Right lobe of liver (tissue), 4 donors: Measurements from ENCODE around the gene AP5S1.

Experiments used
- POLR2A ChIP-seq: fragments of 450-650 bp; IDR thresholded peaks from one replicate; pipeline ENCODE4 v1.6.1; 2017; ENCODE audit warnings: antibody characterized with exemption, mild to moderate bottlenecking
- TF ChIP-seq, protein P1 (sequence below), 4 donors: fragments of 200-600 bp in 3 of 4; fragments of 450-650 bp in 1 of 4; IDR thresholded peaks; one replicate each; pipeline versions ENCODE4 v1.5.1 to v1.8.0; 2016 to 2022; ENCODE audit warnings: antibody characterized with exemption in 4 of 4, mild to moderate bottlenecking in 2 of 4
- donor health status: DM: no; HTN: no; CAD: no.
- donor health status: DM: no; HTN: no; CAD: no.
- donor health status: DM: no; HTN: yes; CAD: no.

DNA sequence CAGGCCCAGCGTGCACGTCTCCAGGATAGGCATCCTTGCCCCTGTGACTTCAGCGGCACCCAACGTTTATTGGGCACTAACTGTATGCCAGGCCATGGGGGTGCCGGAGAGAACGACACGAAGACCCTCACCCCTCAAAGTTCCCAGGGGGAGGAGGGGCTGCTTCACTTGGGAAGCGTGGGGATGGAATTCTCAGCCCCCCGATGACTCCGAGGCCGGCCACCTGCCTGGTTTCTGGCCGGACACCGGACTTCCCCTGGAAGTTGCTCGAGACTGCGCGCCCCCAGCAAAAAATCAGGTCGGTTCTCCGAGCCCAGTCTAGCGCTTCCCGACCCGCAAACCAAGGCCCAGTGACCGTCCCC is 26.0 kb downstream of the AP5S1 start:
- TF ChIP-seq, protein P1, sequence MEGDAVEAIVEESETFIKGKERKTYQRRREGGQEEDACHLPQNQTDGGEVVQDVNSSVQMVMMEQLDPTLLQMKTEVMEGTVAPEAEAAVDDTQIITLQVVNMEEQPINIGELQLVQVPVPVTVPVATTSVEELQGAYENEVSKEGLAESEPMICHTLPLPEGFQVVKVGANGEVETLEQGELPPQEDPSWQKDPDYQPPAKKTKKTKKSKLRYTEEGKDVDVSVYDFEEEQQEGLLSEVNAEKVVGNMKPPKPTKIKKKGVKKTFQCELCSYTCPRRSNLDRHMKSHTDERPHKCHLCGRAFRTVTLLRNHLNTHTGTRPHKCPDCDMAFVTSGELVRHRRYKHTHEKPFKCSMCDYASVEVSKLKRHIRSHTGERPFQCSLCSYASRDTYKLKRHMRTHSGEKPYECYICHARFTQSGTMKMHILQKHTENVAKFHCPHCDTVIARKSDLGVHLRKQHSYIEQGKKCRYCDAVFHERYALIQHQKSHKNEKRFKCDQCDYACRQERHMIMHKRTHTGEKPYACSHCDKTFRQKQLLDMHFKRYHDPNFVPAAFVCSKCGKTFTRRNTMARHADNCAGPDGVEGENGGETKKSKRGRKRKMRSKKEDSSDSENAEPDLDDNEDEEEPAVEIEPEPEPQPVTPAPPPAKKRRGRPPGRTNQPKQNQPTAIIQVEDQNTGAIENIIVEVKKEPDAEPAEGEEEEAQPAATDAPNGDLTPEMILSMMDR (IDR thresholded peaks at IDR 0.05): no peak
- no peak for TF ChIP-seq POLR2A
